GM23338 (cell line): ENCODE data around the gene MTIF3. TPM values are rescaled to one million over a fixed set of nuclear protein-coding genes. Genes with fewer than 3 reads are reported as not detected.

Experiments
- ATAC-seq: fragments of 200-7000 bp; cut with Tn5 transposase; 3 replicates; pipeline ENCODE4 v1.9.1; 2020
- DNase-seq: peaks from one replicate; pipeline ENCODE4 v3.0.0-alpha.2; 2015; ENCODE audit warnings: low spot score
- H2AFZ ChIP-seq: fragments of 200-600 bp; sonication (generic); 2 replicates; pipeline ENCODE4 v1.8.0; 2016; ENCODE audit warnings: antibody characterized with exemption, mild to moderate bottlenecking, moderate library complexity
- H3F3A ChIP-seq: fragments of 200-600 bp; sonication (generic); replicated peaks from 2 replicates; pipeline ENCODE4 v1.8.0; 2017; ENCODE audit warnings: antibody characterized with exemption, mixed run types, low read depth
- H3K27ac ChIP-seq: fragments of 200-600 bp; sonication (generic); 2 replicates; pipeline ENCODE4 v1.6.1; 2016; ENCODE audit warnings: low read depth
- H3K27me3 ChIP-seq: fragments of 200-600 bp; sonication (generic); 2 replicates; pipeline ENCODE4 v1.8.0; 2016; ENCODE audit warnings: mild to moderate bottlenecking, mixed run types, moderate library complexity; ENCODE audit not compliant: insufficient read depth
- H3K36me3 ChIP-seq: fragments of 200-600 bp; sonication (generic); 2 replicates; pipeline ENCODE4 v1.8.0; 2016; ENCODE audit warnings: mild to moderate bottlenecking; ENCODE audit not compliant: insufficient read depth
- H3K4me1 ChIP-seq: fragments of 200-600 bp; sonication (generic); 2 replicates; pipeline ENCODE4 v1.8.0; 2016; ENCODE audit warnings: mild to moderate bottlenecking, moderate library complexity; ENCODE audit not compliant: insufficient read depth
- H3K4me2 ChIP-seq: fragments of 200-600 bp; sonication (generic); 2 replicates; pipeline ENCODE4 v1.7.1; 2017; ENCODE audit warnings: mixed run types
- H3K4me3 ChIP-seq: fragments of 200-600 bp; sonication (generic); 2 replicates; pipeline ENCODE4 v1.6.1; 2016; ENCODE audit warnings: mixed run types
- H3K79me2 ChIP-seq: fragments of 200-600 bp; sonication (generic); replicated peaks from 2 replicates; pipeline ENCODE4 v1.8.0; 2017; ENCODE audit warnings: mild to moderate bottlenecking; ENCODE audit not compliant: insufficient read depth
- H3K9me2 ChIP-seq: fragments of 200-600 bp; sonication (generic); 2 replicates; pipeline ENCODE4 v1.8.0; 2017; ENCODE audit not compliant: insufficient read depth
- H4K20me1 ChIP-seq: fragments of 200-600 bp; sonication (generic); replicated peaks from 2 replicates; pipeline ENCODE4 v1.8.0; 2017; ENCODE audit warnings: mild to moderate bottlenecking; ENCODE audit not compliant: insufficient read depth
- H3K27ac Mint-ChIP-seq: 2 replicates; pipeline ENCODE4 v1.8.0; 2020; ENCODE audit warnings: inconsistent platforms, mild to moderate bottlenecking, moderate library complexity, mixed read lengths
- H3K27me3 Mint-ChIP-seq: 3 replicates; pipeline ENCODE4 v1.8.0; 2022; ENCODE audit warnings: low read depth, mild to moderate bottlenecking, moderate library complexity, mixed read lengths, inconsistent platforms; ENCODE audit not compliant: insufficient read depth, poor library complexity
- H3K36me3 Mint-ChIP-seq: 3 replicates; pipeline ENCODE4 v1.8.0; 2021; ENCODE audit warnings: low read depth, mild to moderate bottlenecking, inconsistent platforms, moderate library complexity, mixed read lengths
- H3K4me1 Mint-ChIP-seq: 3 replicates; pipeline ENCODE4 v1.8.0; 2020; ENCODE audit warnings: mild to moderate bottlenecking, inconsistent platforms, mixed read lengths
- H3K4me3 Mint-ChIP-seq: 3 replicates; pipeline ENCODE4 v1.8.0; 2021; ENCODE audit warnings: moderate library complexity, mild to moderate bottlenecking, inconsistent platforms, mixed read lengths
- H3K9me3 Mint-ChIP-seq: 3 replicates; pipeline ENCODE4 v1.8.0; 2020; ENCODE audit warnings: moderate library complexity, mild to moderate bottlenecking, inconsistent platforms, mixed read lengths
- CREB1 ChIP-seq: fragments of 250-450 bp; sonication (Bioruptor Pico); IDR thresholded peaks from 2 replicates; pipeline ENCODE4 v1.5.0; 2020; ENCODE audit warnings: low read depth, mild to moderate bottlenecking, moderate library complexity
- EZH2 ChIP-seq: fragments of 200-600 bp; sonication (generic); IDR thresholded peaks from one replicate; pipeline ENCODE4 v1.8.0; 2017; ENCODE audit warnings: antibody characterized with exemption, mild to moderate bottlenecking, low read depth; ENCODE audit not compliant: unreplicated experiment
- EZH2phosphoT487 ChIP-seq: fragments of 200-600 bp; sonication (generic); IDR thresholded peaks from one replicate; pipeline ENCODE4 v1.8.1; 2018; ENCODE audit warnings: antibody characterized with exemption; ENCODE audit not compliant: unreplicated experiment
- JUNB ChIP-seq: IDR thresholded peaks from one replicate; pipeline ENCODE4 v1.6.1; 2016; ENCODE audit warnings: antibody characterized with exemption; ENCODE audit not compliant: unreplicated experiment
- NANOG ChIP-seq: IDR thresholded peaks from 2 replicates; pipeline ENCODE4 v1.6.1; 2016; ENCODE audit warnings: antibody characterized with exemption, borderline replicate concordance
- POLR2AphosphoS5 ChIP-seq: IDR thresholded peaks from 2 replicates; pipeline ENCODE4 v1.6.1; 2016; ENCODE audit warnings: antibody characterized with exemption, low read depth
- STAT1 ChIP-seq: IDR thresholded peaks from one replicate; pipeline ENCODE4 v1.6.1; 2016; ENCODE audit warnings: antibody characterized with exemption; ENCODE audit not compliant: unreplicated experiment
- ZNF114 ChIP-seq: fragments of 250-450 bp; sonication (Bioruptor Pico); IDR thresholded peaks from 2 replicates; pipeline ENCODE4 v1.5.0; 2020; ENCODE audit warnings: mild to moderate bottlenecking, moderate library complexity
- ZNF331 ChIP-seq: fragments of 250-450 bp; sonication (Bioruptor Pico); IDR thresholded peaks from 2 replicates; pipeline ENCODE4 v1.5.0; 2020; ENCODE audit warnings: low read depth, mild to moderate bottlenecking, moderate library complexity
- polyA plus RNA-seq: library from polyadenylated mRNA; unstranded; fragments of >200 nt; fragmentation: Nextera tagmentation; extraction: Ambion mirVana; gene quantifications from 2 replicates; pipeline ENCODE4 v1.2.1, GENCODE V29; 2016
- total RNA-seq: library from RNA; depleted of rRNA; stranded (reverse); fragments of >200 nt; shearing (Covaris generic); gene quantifications from 2 replicates; pipeline ENCODE4 v1.2.3, GENCODE V29; 2014
- TF ChIP-seq, protein P1 (sequence below): fragments of 250-450 bp; sonication (Bioruptor Pico); IDR thresholded peaks from 2 replicates; pipeline ENCODE4 v1.5.0; 2020; ENCODE audit warnings: mild to moderate bottlenecking, moderate library complexity
- TF ChIP-seq, protein P2 (sequence below): IDR thresholded peaks from 2 replicates; pipeline ENCODE4 v1.6.1; 2016; ENCODE audit warnings: antibody characterized with exemption
- TF ChIP-seq, protein P3 (sequence below): IDR thresholded peaks from one replicate; pipeline ENCODE4 v1.6.1; 2018; ENCODE audit warnings: antibody characterized with exemption; ENCODE audit not compliant: unreplicated experiment

The MTIF3 gene
- total and polyA plus RNA-seq, 2 experiments from 2014 or later, result 33.0 to 152 TPM

DNA sequence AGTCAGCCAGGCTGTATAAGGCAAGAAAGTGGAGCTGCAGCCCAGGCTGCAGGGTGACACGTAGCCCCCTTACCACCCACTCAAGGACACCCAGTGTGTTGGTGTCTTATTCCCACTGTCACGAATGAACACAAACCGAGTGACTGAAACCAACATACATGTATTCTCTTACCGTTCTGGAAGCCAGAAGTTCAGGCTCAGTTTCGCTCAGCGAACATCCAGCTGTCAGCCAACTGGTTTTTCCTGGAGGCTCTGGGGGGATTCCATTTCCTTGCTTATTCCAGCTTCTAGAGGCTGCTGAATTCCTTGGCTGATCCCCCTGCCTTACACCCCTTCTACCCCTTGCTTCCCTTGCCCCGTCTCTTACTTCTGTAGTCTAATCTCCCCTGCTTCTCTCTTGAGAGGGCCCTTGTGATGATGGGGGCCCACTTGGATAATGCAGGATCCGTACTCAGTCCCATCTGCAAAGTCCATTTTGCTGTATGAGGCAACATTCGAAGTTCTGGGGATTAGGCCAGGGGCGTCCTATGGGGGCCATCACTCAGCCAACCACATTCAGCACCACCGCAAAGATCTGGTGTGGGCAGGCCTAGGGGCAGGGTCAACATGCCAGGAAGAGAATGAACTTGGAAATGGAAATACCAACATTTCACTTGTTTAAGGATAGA is 47.3 kb upstream of the MTIF3 start (continued):
- TF ChIP-seq, protein P1, sequence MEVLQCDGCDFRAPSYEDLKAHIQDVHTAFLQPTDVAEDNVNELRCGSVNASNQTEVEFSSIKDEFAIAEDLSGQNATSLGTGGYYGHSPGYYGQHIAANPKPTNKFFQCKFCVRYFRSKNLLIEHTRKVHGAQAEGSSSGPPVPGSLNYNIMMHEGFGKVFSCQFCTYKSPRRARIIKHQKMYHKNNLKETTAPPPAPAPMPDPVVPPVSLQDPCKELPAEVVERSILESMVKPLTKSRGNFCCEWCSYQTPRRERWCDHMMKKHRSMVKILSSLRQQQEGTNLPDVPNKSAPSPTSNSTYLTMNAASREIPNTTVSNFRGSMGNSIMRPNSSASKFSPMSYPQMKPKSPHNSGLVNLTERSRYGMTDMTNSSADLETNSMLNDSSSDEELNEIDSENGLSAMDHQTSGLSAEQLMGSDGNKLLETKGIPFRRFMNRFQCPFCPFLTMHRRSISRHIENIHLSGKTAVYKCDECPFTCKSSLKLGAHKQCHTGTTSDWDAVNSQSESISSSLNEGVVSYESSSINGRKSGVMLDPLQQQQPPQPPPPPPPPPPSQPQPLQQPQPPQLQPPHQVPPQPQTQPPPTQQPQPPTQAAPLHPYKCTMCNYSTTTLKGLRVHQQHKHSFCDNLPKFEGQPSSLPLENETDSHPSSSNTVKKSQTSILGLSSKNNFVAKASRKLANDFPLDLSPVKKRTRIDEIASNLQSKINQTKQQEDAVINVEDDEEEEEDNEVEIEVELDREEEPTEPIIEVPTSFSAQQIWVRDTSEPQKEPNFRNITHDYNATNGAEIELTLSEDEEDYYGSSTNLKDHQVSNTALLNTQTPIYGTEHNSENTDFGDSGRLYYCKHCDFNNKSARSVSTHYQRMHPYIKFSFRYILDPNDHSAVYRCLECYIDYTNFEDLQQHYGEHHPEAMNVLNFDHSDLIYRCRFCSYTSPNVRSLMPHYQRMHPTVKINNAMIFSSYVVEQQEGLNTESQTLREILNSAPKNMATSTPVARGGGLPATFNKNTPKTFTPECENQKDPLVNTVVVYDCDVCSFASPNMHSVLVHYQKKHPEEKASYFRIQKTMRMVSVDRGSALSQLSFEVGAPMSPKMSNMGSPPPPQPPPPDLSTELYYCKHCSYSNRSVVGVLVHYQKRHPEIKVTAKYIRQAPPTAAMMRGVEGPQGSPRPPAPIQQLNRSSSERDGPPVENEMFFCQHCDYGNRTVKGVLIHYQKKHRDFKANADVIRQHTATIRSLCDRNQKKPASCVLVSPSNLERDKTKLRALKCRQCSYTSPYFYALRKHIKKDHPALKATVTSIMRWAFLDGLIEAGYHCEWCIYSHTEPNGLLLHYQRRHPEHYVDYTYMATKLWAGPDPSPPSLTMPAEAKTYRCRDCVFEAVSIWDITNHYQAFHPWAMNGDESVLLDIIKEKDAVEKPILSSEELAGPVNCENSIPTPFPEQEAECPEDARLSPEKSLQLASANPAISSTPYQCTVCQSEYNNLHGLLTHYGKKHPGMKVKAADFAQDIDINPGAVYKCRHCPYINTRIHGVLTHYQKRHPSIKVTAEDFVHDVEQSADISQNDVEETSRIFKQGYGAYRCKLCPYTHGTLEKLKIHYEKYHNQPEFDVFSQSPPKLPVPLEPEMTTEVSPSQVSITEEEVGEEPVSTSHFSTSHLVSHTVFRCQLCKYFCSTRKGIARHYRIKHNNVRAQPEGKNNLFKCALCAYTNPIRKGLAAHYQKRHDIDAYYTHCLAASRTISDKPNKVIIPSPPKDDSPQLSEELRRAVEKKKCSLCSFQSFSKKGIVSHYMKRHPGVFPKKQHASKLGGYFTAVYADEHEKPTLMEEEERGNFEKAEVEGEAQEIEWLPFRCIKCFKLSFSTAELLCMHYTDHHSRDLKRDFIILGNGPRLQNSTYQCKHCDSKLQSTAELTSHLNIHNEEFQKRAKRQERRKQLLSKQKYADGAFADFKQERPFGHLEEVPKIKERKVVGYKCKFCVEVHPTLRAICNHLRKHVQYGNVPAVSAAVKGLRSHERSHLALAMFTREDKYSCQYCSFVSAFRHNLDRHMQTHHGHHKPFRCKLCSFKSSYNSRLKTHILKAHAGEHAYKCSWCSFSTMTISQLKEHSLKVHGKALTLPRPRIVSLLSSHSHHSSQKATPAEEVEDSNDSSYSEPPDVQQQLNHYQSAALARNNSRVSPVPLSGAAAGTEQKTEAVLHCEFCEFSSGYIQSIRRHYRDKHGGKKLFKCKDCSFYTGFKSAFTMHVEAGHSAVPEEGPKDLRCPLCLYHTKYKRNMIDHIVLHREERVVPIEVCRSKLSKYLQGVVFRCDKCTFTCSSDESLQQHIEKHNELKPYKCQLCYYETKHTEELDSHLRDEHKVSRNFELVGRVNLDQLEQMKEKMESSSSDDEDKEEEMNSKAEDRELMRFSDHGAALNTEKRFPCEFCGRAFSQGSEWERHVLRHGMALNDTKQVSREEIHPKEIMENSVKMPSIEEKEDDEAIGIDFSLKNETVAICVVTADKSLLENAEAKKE (CRISPR knock-in tag), result no peak
- TF ChIP-seq EZH2phosphoT487, result no peak
- TF ChIP-seq CREB1, result no peak
- TF ChIP-seq, protein P2, sequence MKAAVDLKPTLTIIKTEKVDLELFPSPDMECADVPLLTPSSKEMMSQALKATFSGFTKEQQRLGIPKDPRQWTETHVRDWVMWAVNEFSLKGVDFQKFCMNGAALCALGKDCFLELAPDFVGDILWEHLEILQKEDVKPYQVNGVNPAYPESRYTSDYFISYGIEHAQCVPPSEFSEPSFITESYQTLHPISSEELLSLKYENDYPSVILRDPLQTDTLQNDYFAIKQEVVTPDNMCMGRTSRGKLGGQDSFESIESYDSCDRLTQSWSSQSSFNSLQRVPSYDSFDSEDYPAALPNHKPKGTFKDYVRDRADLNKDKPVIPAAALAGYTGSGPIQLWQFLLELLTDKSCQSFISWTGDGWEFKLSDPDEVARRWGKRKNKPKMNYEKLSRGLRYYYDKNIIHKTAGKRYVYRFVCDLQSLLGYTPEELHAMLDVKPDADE, result no peak
- TF ChIP-seq JUNB, result no peak

DNA sequence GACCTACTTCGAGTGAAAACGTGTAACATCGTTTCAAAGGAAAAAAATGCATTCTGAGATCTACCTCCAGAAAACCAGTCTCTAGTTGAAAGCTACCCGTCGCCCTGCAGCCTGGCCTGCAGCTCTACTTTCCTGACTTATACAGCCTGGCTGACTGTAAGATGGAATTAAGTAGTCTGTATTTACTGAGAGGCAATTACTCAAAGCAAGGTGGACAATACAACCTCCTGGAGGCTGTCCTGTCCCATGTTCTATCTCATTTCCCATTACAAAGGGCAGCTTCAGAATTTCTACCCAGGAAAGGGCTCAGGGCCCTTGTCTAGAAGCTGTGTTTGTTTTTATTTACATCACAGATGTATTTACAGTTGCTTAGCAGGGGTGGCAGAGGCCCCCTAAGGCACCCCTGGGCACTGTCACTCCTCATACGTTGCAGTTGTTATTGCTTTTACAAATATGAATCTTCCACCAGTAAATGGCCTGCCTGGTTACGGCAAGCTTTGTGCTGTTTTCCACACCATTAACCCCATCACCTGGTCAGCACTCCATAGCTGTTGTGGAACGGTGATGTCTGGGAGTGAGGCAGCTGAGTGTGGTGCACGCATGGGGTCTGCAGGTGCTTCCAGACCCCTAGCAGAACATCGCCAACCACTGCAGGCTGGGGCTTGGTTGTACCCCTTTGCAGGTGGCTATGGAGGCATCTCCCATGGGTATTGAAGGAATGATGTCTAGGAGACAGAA is 46.3 kb upstream of the MTIF3 start:
- H3K27ac Mint-ChIP-seq, result no peak overlapping the region
- Histone ChIP-seq H3K79me2 (no peaks in the 10 kb centered on the region), H3K9me2 (no peaks in the 10 kb centered on the region), H3K36me3 (no peaks in the 10 kb centered on the region), H3K4me2 (no peak overlapping the region), H3K4me1 (no peaks in the 10 kb centered on the region), H2AFZ (no peak overlapping the region), H4K20me1 (no peaks in the 10 kb centered on the region), H3K27me3 (no peaks in the 10 kb centered on the region), H3F3A (no peaks in the 10 kb centered on the region), H3K4me3 (no peak overlapping the region), H3K27ac (no peak overlapping the region)
- H3K4me1 Mint-ChIP-seq, result peaks cover 3% of the 10 kb centered on the region; the same call in 2 of the 3 replicates
- no peak overlapping the region for H3K4me3 Mint-ChIP-seq
- H3K9me3 Mint-ChIP-seq, result no peaks in the 10 kb centered on the region
- H3K27me3 Mint-ChIP-seq, result peaks cover 4% of the 10 kb centered on the region
- DNase-seq, result no peak
- no peaks in the 10 kb centered on the region for H3K36me3 Mint-ChIP-seq
- no peak for TF ChIP-seq NANOG
- TF ChIP-seq ZNF331 (CRISPR knock-in tag), result no peak
- TF ChIP-seq, protein P2, result no peak
- no peak for TF ChIP-seq EZH2phosphoT487
- TF ChIP-seq, protein P3, sequence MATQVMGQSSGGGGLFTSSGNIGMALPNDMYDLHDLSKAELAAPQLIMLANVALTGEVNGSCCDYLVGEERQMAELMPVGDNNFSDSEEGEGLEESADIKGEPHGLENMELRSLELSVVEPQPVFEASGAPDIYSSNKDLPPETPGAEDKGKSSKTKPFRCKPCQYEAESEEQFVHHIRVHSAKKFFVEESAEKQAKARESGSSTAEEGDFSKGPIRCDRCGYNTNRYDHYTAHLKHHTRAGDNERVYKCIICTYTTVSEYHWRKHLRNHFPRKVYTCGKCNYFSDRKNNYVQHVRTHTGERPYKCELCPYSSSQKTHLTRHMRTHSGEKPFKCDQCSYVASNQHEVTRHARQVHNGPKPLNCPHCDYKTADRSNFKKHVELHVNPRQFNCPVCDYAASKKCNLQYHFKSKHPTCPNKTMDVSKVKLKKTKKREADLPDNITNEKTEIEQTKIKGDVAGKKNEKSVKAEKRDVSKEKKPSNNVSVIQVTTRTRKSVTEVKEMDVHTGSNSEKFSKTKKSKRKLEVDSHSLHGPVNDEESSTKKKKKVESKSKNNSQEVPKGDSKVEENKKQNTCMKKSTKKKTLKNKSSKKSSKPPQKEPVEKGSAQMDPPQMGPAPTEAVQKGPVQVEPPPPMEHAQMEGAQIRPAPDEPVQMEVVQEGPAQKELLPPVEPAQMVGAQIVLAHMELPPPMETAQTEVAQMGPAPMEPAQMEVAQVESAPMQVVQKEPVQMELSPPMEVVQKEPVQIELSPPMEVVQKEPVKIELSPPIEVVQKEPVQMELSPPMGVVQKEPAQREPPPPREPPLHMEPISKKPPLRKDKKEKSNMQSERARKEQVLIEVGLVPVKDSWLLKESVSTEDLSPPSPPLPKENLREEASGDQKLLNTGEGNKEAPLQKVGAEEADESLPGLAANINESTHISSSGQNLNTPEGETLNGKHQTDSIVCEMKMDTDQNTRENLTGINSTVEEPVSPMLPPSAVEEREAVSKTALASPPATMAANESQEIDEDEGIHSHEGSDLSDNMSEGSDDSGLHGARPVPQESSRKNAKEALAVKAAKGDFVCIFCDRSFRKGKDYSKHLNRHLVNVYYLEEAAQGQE, result no peak
- no peak for TF ChIP-seq ZNF114
- TF ChIP-seq EZH2, result no peak
- TF ChIP-seq POLR2AphosphoS5, result no peak
- no peak for TF ChIP-seq STAT1
- no peak for TF ChIP-seq JUNB
- peak; percentile 24; the same call in 1 of the 3 replicates for ATAC-seq
